GM19025 (cell line): ENCODE data around the gene C11orf42.
A peak's percentile ranks its signal among the peaks of the same experiment; 100 is the strongest.
"Not testable (repeated sequence)": the region's sequence is repeated elsewhere in the genome, so short reads cannot be mapped to it uniquely, and the experiment has no call there.

Source experiments
- ATAC-seq: cut with Tn5 transposase; IDR thresholded peaks from one replicate; pipeline ENCODE4 v1.9.1; 2021; ENCODE audit warnings: mild to moderate bottlenecking, low read depth, moderate library complexity; ENCODE audit not compliant: unreplicated experiment

C11orf42 gene

GRCh38 chr11:6217722-6218121, 12.4 kb downstream of the C11orf42 start:
- ATAC-seq, result no peak

GRCh38 chr11:6219359-6219758, 14.0 kb downstream of the C11orf42 start:
- no peak for ATAC-seq

GRCh38 chr11:6223854-6224253, 18.5 kb downstream of the C11orf42 start:
- no peak for ATAC-seq

- no peak for ATAC-seq
These were observed 19.1 kb downstream of the C11orf42 start for GRCh38 chr11:6224421-6224820.

- no peak for ATAC-seq
These were observed 19.7 kb downstream of the C11orf42 start for GRCh38 chr11:6225024-6225423.

- ATAC-seq, result no peak
These were observed 20.5 kb downstream of the C11orf42 start for GRCh38 chr11:6225896-6226295.

GRCh38 chr11:6228520-6228919, 23.2 kb downstream of the C11orf42 start:
- no peak for ATAC-seq

GRCh38 chr11:6229911-6230310, 24.6 kb downstream of the C11orf42 start:
- ATAC-seq, result no peak

- ATAC-seq, result no peak
These were observed 27.5 kb downstream of the C11orf42 start for GRCh38 chr11:6232899-6233298.

GRCh38 chr11:6233984-6234386, 28.6 kb downstream of the C11orf42 start:
- ATAC-seq, result no peak

- peak; percentile 96 for ATAC-seq
These were observed 29.2 kb downstream of the C11orf42 start, which contains the start of gene FHIP1B for GRCh38 chr11:6234387-6235107. FHIP1B (minus strand) TSS chr11:6234636; CDS start chr11:6224516, 10,120 bp downstream.

- no peak for ATAC-seq
These were observed 31.9 kb downstream of the C11orf42 start for GRCh38 chr11:6237266-6237665.

GRCh38 chr11:6237761-6238302, 32.5 kb downstream of the C11orf42 start:
- ATAC-seq, result no peak

GRCh38 chr11:6238902-6239301, 33.5 kb downstream of the C11orf42 start, which contains the start of gene CNGA4:
CNGA4 (plus strand) TSS chr11:6239089; CDS start chr11:6239207, 118 bp downstream.
- ATAC-seq, result no peak

GRCh38 chr11:6240139-6240538, 34.8 kb downstream of the C11orf42 start:
- ATAC-seq, result no peak

- ATAC-seq, result no peak
These were observed 35.4 kb downstream of the C11orf42 start for GRCh38 chr11:6240781-6241180.

GRCh38 chr11:6241316-6241715, 36.0 kb downstream of the C11orf42 start:
- ATAC-seq, result no peak

GRCh38 chr11:6245536-6245935, 40.2 kb downstream of the C11orf42 start:
- no peak for ATAC-seq

GRCh38 chr11:6248248-6248647, 42.9 kb downstream of the C11orf42 start:
- no peak for ATAC-seq

- ATAC-seq, result not testable (repeated sequence)
These were observed 43.5 kb downstream of the C11orf42 start for GRCh38 chr11:6248897-6249296.

GRCh38 chr11:6249770-6250555, 44.6 kb downstream of the C11orf42 start:
- ATAC-seq, result no peak
